Measurements from ENCODE around the gene TICAM2. TPM values are rescaled to one million over a fixed set of nuclear protein-coding genes. Genes with fewer than 3 reads are reported as not detected.

TICAM2 gene
- total and polyA plus RNA-seq, 9 of the 15 experiments (the other 6 are each of a cell fraction or from before 2014, with no cell fraction given): 0.15 to 1.8 (median 0.98) TPM

DNA sequence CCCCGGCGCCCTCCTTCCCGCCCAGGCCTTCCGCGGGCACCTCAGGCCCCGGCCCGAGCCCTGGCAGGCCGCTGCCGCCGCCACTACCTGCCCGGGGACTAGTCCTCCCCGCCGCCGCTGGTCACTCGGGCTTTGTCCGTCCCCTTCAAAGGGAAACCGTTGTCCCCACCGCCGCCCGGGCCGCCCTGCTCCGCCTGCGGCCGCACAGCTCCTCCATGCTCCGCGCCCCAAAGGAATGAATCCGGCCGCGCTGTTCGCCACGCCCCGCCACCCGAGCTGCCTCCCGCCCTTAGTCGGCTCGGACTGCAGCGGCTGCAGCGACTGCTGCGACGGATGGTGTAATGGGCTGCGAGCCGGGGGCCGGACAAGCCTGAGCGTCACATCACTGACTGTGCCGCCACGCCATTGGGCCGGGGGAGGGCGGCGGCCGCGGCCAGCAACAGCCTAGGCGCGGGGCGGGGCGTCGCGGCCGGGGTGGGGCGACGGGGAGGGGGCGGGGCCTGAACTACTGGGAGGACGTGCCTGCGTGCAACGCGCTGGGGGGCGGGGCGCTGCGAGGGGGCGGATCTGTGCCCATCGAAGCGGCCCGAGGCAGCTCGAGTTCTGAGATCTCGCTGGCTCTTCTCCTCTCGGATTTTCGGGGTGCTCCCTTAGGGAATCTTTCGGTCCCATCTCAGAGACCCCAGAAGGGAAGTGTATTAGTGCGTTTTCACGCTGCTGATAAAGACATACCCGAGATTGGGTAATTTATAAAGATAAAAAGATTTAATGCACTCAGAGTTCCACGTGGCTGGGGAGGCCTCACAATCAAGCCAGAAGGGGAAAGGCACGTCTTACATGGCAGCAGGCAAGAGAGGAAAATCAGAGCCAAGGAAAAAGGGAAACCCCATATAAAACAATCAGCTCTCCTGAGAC, 57.6 kb downstream of the TICAM2 start, which contains the start of gene FEM1C (continued):
- TF ChIP-seq SMARCC2 (IDR thresholded peaks at IDR 0.05; ENCODE audit: low read depth) (no peak), NONO (IDR thresholded peaks at IDR 0.05; ENCODE audit: low read depth in 2 of 2, low read length in 1 of 2) (peak in 1 of 2 experiments; percentile 85; a peak in 2 of 4 replicates), NFIC (IDR thresholded peaks at IDR 0.05) (no peak), SIN3A (IDR thresholded peaks at IDR 0.05; ENCODE audit: borderline replicate concordance in 2 of 2, control insufficient read depth in 1 of 2, low read depth in 2 of 2, low read length in 2 of 2) (peak in 1 of 2 experiments; percentile 43; a peak in 1 of 4 replicates), TBP (optimal IDR thresholded peaks at IDR 0.05; ENCODE audit: low read depth, low read length) (peak; percentile 92), ZNF12 (CRISPR knock-in tag; IDR thresholded peaks at IDR 0.05) (peak; percentile 99), RCOR1 (IDR thresholded peaks at IDR 0.05; ENCODE audit: borderline replicate concordance in 1 of 2, low read depth in 2 of 2, low read length in 2 of 2) (peak in 1 of 2 experiments; percentile 63; a peak in 2 of 4 replicates), FOXM1 (IDR thresholded peaks at IDR 0.05; ENCODE audit: low read depth) (no peak), FOXM1 (CRISPR knock-in tag; IDR thresholded peaks at IDR 0.05; ENCODE audit: low read depth) (peak; percentile 41; the same call in 1 of the 2 replicates), JUND (IDR thresholded peaks at IDR 0.05; ENCODE audit: borderline replicate concordance, low read depth, low read length) (peak; percentile 73), JUND (tag; IDR thresholded peaks at IDR 0.05; ENCODE audit: borderline replicate concordance, low read depth, low read length) (peak; percentile 48; the same call in 1 of the 3 replicates), SAP30 (IDR thresholded peaks at IDR 0.05; ENCODE audit: borderline replicate concordance, insufficient read depth, low read depth, low read length, poor library complexity, severe bottlenecking) (no peak), LCOR (CRISPR knock-in tag; IDR thresholded peaks at IDR 0.05) (0 out of 2 replicates have a peak, but pooled peaks have one; percentile 21), NCOA1 (IDR thresholded peaks at IDR 0.05; ENCODE audit: low read depth) (no peak), HOXB6 (CRISPR knock-in tag; IDR thresholded peaks at IDR 0.05; ENCODE audit: borderline replicate concordance) (no peak), TGIF2 (CRISPR knock-in tag; IDR thresholded peaks at IDR 0.05) (no peak), CBX1 (IDR thresholded peaks at IDR 0.05; ENCODE audit: low read depth) (peak; percentile 84; the same call in 1 of the 2 replicates), STAG1 (CRISPR knock-in tag; IDR thresholded peaks at IDR 0.05; ENCODE audit: borderline replicate concordance) (no peak), GABPB1 (CRISPR knock-in tag; IDR thresholded peaks at IDR 0.05) (peak; percentile 74), GABPA (tag; conservative IDR thresholded peaks at IDR 0.05; ENCODE audit: low read depth) (peak; percentile 42; the same call in 1 of the 2 replicates), ZNF551 (CRISPR knock-in tag; IDR thresholded peaks at IDR 0.05) (no peak), ZBTB7A (IDR thresholded peaks at IDR 0.05; ENCODE audit: borderline replicate concordance, control insufficient read depth, low read depth, low read length) (no peak; the same call in 1 of the 2 replicates)
- TF ChIP-seq, protein P1, sequence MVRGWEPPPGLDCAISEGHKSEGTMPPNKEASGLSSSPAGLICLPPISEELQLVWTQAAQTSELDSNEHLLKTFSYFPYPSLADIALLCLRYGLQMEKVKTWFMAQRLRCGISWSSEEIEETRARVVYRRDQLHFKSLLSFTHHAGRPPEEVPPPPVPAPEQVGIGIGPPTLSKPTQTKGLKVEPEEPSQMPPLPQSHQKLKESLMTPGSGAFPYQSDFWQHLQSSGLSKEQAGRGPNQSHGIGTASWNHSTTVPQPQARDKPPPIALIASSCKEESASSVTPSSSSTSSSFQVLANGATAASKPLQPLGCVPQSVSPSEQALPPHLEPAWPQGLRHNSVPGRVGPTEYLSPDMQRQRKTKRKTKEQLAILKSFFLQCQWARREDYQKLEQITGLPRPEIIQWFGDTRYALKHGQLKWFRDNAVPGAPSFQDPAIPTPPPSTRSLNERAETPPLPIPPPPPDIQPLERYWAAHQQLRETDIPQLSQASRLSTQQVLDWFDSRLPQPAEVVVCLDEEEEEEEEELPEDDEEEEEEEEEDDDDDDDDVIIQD (CRISPR knock-in tag; IDR thresholded peaks at IDR 0.05): no peak
- TF ChIP-seq, protein P2, sequence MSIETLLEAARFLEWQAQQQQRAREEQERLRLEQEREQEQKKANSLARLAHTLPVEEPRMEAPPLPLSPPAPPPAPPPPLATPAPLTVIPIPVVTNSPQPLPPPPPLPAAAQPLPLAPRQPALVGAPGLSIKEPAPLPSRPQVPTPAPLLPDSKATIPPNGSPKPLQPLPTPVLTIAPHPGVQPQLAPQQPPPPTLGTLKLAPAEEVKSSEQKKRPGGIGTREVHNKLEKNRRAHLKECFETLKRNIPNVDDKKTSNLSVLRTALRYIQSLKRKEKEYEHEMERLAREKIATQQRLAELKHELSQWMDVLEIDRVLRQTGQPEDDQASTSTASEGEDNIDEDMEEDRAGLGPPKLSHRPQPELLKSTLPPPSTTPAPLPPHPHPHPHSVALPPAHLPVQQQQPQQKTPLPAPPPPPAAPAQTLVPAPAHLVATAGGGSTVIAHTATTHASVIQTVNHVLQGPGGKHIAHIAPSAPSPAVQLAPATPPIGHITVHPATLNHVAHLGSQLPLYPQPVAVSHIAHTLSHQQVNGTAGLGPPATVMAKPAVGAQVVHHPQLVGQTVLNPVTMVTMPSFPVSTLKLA (conservative IDR thresholded peaks at IDR 0.05): peak; percentile 64 to 70; a peak in 3 of 4 replicates
